GM23338 (cell line): Measurements from ENCODE around the gene CRYZL1.

Source experiments
- EZH2 ChIP-seq: fragments of 200-600 bp; sonication (generic); IDR thresholded peaks from one replicate; pipeline ENCODE4 v1.8.0; 2017; ENCODE audit warnings: antibody characterized with exemption, mild to moderate bottlenecking, low read depth; ENCODE audit not compliant: unreplicated experiment
- EZH2phosphoT487 ChIP-seq: fragments of 200-600 bp; sonication (generic); IDR thresholded peaks from one replicate; pipeline ENCODE4 v1.8.1; 2018; ENCODE audit warnings: antibody characterized with exemption; ENCODE audit not compliant: unreplicated experiment
- NANOG ChIP-seq: IDR thresholded peaks from 2 replicates; pipeline ENCODE4 v1.6.1; 2016; ENCODE audit warnings: antibody characterized with exemption, borderline replicate concordance
- ZNF114 ChIP-seq: fragments of 250-450 bp; sonication (Bioruptor Pico); IDR thresholded peaks from 2 replicates; pipeline ENCODE4 v1.5.0; 2020; ENCODE audit warnings: mild to moderate bottlenecking, moderate library complexity
- TF ChIP-seq, protein P1 (sequence below), 2 experiments: fragments of 200-600 bp in 1 of 2; sonication (generic) in 1 of 2; conservative IDR thresholded peaks; 2 replicates each; pipeline versions ENCODE4 v1.5.1 to v1.6.1; 2016 to 2017; ENCODE audit warnings: antibody characterized with exemption in 2 of 2, low read depth in 2 of 2, mild to moderate bottlenecking in 2 of 2, moderate library complexity in 1 of 2

DNA sequence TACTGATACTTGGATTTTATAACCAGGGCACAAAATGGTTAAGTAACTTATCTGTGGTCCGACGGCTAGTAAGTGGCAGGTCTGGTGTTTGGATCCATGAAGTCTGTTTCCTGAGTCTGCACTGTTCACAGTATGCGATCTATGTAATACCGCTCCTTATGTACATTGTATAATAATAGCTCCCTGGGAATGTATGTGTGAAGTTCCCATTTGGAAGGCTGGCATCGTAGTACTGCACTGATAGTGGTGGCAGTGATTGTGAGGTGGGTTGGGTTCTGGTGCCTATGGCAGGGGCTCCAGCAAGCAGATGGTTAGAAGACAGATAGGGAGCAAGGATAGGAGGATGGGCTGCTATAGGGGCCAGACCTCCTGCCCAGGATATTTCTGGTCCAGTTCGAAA, 26.1 kb upstream of the CRYZL1 start:
- TF ChIP-seq, protein P1, sequence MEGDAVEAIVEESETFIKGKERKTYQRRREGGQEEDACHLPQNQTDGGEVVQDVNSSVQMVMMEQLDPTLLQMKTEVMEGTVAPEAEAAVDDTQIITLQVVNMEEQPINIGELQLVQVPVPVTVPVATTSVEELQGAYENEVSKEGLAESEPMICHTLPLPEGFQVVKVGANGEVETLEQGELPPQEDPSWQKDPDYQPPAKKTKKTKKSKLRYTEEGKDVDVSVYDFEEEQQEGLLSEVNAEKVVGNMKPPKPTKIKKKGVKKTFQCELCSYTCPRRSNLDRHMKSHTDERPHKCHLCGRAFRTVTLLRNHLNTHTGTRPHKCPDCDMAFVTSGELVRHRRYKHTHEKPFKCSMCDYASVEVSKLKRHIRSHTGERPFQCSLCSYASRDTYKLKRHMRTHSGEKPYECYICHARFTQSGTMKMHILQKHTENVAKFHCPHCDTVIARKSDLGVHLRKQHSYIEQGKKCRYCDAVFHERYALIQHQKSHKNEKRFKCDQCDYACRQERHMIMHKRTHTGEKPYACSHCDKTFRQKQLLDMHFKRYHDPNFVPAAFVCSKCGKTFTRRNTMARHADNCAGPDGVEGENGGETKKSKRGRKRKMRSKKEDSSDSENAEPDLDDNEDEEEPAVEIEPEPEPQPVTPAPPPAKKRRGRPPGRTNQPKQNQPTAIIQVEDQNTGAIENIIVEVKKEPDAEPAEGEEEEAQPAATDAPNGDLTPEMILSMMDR (conservative IDR thresholded peaks at IDR 0.05; ENCODE audit: low read depth in 2 of 2) = no peak
- no peak for TF ChIP-seq EZH2
- no peak for TF ChIP-seq NANOG
- TF ChIP-seq EZH2phosphoT487 = no peak
- no peak for TF ChIP-seq ZNF114 (CRISPR knock-in tag)
